Stimulated activated CD8-positive, alpha-beta memory T cell treated with anti-CD3 and anti-CD28 coated beads, Interleukin-4, amount 100 ng/mL, for 48 hours (primary cell): ENCODE results near the gene F8.
A peak's percentile ranks its signal among the peaks of the same experiment; 100 is the strongest.

Experiments used
- DNase-seq: peaks from one replicate; pipeline ENCODE4 v3.0.0-alpha.2; 2020

Gene F8

GRCh38 chrX:154809939-154810665 is 212.4 kb downstream of the F8 start:
- no peak for DNase-seq

DNA sequence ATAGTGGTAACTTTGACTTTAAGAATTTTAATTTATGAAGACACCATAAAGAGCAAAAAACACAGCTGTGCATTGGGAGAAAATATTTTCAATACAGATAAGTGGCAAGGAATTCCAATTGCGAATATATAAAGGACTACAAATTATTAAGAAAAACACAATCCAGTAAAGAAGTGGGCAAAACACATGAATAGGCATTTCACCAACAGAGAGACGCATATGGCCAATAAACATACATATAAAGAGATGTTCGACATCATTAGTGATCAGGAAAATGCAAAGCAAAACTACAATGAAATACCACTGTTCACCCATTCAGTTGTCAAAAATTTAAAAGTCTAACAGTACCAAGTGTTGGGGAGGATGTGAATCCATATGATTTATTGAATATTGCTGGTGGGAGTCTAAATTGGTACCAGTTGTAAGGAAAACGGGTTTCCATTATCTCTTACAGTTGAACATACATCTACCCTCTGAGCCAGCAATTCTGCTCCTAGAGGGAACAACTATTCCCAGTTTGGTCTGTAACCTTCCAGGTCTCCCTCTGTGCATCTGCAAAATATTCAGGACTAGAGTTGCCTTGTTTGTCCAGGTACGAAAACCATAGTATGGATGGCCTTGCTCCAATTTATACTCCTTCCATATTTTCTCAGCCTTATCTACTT is 215.6 kb downstream of the F8 start:
- no peak for DNase-seq

GRCh38 chrX:154805696-154806091 is 216.8 kb downstream of the F8 start:
- DNase-seq: no peak

DNA sequence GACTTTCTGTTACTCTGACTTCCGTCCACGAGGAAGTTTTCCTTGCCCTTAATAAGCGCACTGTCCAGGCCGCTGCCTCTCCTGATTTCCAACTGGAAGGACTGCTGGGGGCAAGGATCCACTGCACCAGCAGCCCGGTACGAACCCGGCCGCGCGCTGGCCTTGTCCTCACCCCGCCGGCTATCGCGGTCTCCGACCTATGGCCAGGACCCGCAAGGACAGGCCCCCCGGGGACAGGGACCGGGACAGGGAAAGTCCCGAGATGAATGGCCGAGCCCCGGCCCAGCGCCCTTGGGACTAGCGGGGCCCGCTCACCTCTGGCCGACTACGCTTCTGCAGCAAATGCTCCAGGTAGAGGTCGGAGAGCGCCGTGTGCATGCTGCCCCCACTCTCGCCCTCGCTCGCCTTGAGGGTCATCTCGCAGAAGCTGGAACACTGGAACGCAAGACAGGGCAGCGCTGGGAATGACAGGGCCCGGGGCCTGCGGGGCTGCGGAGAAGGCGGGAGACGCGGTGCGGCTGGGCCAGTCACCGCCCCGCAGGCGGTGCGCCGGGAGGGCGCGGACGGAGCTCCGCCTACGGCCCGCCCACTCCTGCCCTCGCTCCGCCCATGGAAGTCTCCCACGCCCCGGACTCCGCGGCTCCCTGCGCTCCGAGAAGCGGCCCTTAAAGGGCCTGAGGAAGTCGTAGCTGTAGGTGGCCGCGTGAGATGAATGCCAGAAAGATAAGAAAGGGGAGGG is 217.4 kb downstream of the F8 start, which contains the start of gene MPP1:
Gene MPP1 (minus strand): TSS at position 529 of the 739 bp plus-strand sequence. CDS start 112 bp downstream, at position 417.
- peak; percentile 81 for DNase-seq

- no peak for DNase-seq
Measured at GRCh38 chrX:154804261-154804956, 218.1 kb downstream of the F8 start.

GRCh38 chrX:154802947-154803346 is 219.6 kb downstream of the F8 start:
- no peak for DNase-seq

GRCh38 chrX:154800478-154801210 is 221.9 kb downstream of the F8 start:
- DNase-seq: no peak

DNA sequence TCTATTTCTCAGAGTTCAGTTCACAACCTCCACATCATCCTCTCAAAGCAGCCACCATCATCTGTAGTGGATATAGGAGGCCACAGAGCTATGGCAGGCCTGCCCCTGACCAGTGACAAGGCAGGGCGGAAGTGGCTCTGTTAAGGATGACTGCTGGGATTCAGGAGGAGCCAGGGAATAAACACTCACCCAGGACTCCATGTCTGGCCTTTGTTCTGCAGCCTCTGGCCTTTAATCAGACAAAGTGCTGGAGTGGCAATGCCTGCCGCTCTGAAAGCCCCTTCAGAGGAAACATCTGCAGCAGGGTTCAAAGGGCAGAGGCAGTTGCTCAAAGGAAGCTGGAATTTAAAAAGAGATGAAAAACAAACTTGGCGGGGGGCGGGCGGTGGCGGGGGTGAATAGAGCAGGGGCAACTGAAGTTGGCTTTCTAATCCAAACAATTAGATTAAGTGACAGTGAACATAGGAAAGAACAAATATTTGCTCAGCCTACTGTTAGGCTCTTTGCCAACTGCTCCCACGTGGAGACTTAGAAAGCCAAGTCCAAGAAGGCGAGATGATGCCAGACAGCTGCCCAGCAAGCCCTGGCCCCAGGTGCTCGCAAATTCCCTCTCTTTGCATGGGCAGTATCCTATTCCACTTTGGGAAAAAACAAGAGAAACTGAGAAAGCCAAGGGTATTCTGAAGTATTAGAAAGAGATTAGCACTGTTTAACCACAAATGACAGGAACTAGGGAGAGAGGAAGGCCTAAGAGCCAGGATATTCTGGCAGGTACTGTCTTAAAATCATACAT is 222.8 kb downstream of the F8 start:
- DNase-seq: no peak

DNA sequence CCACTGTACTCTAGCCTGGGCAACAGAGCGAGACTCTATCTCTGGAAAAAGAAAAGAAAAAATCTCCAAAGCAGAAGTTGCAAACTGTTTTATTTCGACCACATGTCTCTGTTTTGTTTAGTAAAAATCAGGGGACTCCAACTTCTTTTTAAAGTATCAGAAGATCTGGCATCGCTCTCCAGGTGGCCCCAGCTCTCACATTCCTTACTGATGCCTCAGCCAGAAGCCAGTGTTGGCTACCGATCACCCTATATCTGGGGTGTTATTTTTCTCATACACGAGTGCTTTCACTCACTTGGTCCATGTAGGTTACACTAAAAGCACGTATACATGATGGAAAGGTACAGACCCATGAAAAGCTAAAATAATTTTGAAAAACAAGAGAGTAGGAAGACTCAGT is 225.5 kb downstream of the F8 start:
- DNase-seq: no peak

DNA sequence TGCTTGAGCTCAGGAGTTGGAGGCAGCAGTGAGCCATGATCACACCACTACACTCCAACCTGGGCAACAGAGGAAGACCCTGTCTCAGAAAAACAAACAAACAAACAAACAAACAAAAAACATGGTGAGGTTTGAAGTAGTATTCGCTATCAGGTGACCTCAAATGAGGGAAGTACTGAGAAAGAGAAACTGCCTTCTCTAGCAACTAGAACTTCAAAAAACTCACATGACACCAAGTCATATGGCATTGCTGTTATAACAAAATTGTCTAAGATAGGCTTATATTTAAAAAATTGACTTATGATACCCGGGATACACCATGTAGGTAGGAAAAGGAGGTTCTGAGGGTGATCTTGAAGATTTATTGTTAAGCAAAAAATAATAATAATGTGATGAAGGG is 227.5 kb downstream of the F8 start:
- no peak for DNase-seq

DNA sequence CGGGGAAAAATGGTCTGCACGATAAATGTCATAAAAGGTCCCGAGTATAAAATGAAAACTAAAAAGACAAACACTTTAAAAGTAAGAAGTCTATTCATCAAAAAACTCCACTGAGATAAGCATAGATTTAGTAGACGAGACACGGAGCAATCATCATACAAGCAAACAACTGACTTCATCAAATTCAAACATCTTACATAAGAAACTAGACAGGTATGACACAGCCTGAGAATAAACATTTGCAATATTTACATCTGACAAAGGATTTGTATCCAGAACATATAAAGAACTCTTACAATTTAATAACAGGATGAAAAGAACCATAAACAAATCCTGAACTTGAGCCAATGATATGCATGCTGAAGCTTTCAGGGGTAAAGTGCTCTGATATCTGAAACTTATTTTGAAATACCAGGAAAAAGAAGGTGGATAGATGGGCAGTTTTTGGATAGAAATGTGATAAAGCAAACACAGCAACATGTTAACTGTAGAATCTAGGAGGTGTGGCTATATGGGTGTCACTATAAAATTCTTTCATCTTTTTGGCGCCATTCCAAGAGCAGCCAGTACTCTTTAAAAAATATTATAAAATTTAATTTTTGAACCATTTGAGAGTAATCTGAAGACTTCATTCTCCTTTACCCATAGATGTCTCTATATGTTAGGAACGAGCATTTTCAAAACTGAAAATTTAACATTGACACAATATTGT is 229.3 kb downstream of the F8 start:
- DNase-seq: no peak

GRCh38 chrX:154791939-154792338 is 230.6 kb downstream of the F8 start:
- DNase-seq: peak; percentile 40

- no peak for DNase-seq
Measured at GRCh38 chrX:154791467-154791866, 231.1 kb downstream of the F8 start.
